Measurements from ENCODE around the gene SLC29A2.
A peak's percentile ranks its signal among the peaks of the same experiment; 100 is the strongest.

SLC29A2 gene

GRCh38 chr11:66349084-66349386 lies 22.5 kb downstream of the SLC29A2 start:
- H3K9me3 ChIP-seq (ENCODE audit: control insufficient read depth, low read length) = no peaks in the 10 kb centered on the region
- no peak overlapping the region for H2AFZ ChIP-seq
- H3K9ac ChIP-seq = no peak overlapping the region
- TF ChIP-seq CTCF (IDR thresholded peaks at IDR 0.05) = no peak
- H3K4me1 ChIP-seq = peaks cover 6% of the 10 kb centered on the region
- H3K79me2 ChIP-seq = peaks cover 9% of the 10 kb centered on the region
- H3K36me3 ChIP-seq (ENCODE audit: control insufficient read depth, insufficient read depth, low read length) = no peaks in the 10 kb centered on the region
- no peak overlapping the region for H3K4me2 ChIP-seq (ENCODE audit: low read length)
- no peak overlapping the region for H3K4me3 ChIP-seq (ENCODE audit: low read depth, low read length)
- H3K27me3 ChIP-seq (ENCODE audit: control insufficient read depth, insufficient read depth, low read length) = no peaks in the 10 kb centered on the region
- no peak overlapping the region for H3K27ac ChIP-seq

GRCh38 chr11:66347425-66348276 lies 23.9 kb downstream of the SLC29A2 start, which contains the start of gene B4GAT1:
B4GAT1 (minus strand) TSS chr11:66347629; CDS start chr11:66347545, 84 bp downstream.
- H3K27me3 ChIP-seq (ENCODE audit: control insufficient read depth, insufficient read depth, low read length) = no peaks in the 10 kb centered on the region
- peak within 1 kb of the TSS; percentile 84 for H3K4me3 ChIP-seq (ENCODE audit: low read depth, low read length)
- peak within 1 kb of the TSS; percentile 77 for H3K27ac ChIP-seq
- H3K4me2 ChIP-seq (ENCODE audit: low read length) = peak within 1 kb of the TSS; percentile 97
- H3K9me3 ChIP-seq (ENCODE audit: control insufficient read depth, low read length) = no peaks in the 10 kb centered on the region
- H3K79me2 ChIP-seq = peaks cover 9% of the 10 kb centered on the region
- H3K4me1 ChIP-seq = peaks cover 6% of the 10 kb centered on the region
- TF ChIP-seq CTCF (IDR thresholded peaks at IDR 0.05) = no peak
- H3K36me3 ChIP-seq (ENCODE audit: control insufficient read depth, insufficient read depth, low read length) = no peaks in the 10 kb centered on the region
- H3K9ac ChIP-seq = no peak within 1 kb of the TSS
- H2AFZ ChIP-seq = peak within 1 kb of the TSS; percentile 77

- H3K27me3 ChIP-seq (ENCODE audit: control insufficient read depth, insufficient read depth, low read length) = no peaks in the 10 kb centered on the region
- H3K4me2 ChIP-seq (ENCODE audit: low read length) = peak overlapping the region; percentile 97
- H3K36me3 ChIP-seq (ENCODE audit: control insufficient read depth, insufficient read depth, low read length) = no peaks in the 10 kb centered on the region
- peaks cover 6% of the 10 kb centered on the region for H3K4me1 ChIP-seq
- H2AFZ ChIP-seq = peak overlapping the region; percentile 35
- no peaks in the 10 kb centered on the region for H3K9me3 ChIP-seq (ENCODE audit: control insufficient read depth, low read length)
- no peak overlapping the region for H3K9ac ChIP-seq
- H3K27ac ChIP-seq = peak overlapping the region; percentile 77
- peaks cover 9% of the 10 kb centered on the region for H3K79me2 ChIP-seq
- no peak for TF ChIP-seq CTCF (IDR thresholded peaks at IDR 0.05)
- H3K4me3 ChIP-seq (ENCODE audit: low read depth, low read length) = peak overlapping the region; percentile 84
Measured at GRCh38 chr11:66346476-66347424, 24.8 kb downstream of the SLC29A2 start.

GRCh38 chr11:66345316-66345649 lies 26.3 kb downstream of the SLC29A2 start:
- Histone ChIP-seq H3K27me3 (ENCODE audit: control insufficient read depth, insufficient read depth, low read length) (no peaks in the 10 kb centered on the region), H3K4me2 (ENCODE audit: low read length) (peak overlapping the region; percentile 97), H3K4me1 (peaks cover 6% of the 10 kb centered on the region), H3K36me3 (ENCODE audit: control insufficient read depth, insufficient read depth, low read length) (no peaks in the 10 kb centered on the region), H3K4me3 (ENCODE audit: low read depth, low read length) (peak overlapping the region; percentile 79), H3K79me2 (peaks cover 9% of the 10 kb centered on the region), H3K27ac (peak overlapping the region; percentile 84), H3K9me3 (ENCODE audit: control insufficient read depth, low read length) (no peaks in the 10 kb centered on the region), H3K9ac (peak overlapping the region; percentile 19), H2AFZ (peak overlapping the region; percentile 89)
- no peak for TF ChIP-seq CTCF (IDR thresholded peaks at IDR 0.05)
